ENCODE measurements around the gene ZBTB1.

DNA sequence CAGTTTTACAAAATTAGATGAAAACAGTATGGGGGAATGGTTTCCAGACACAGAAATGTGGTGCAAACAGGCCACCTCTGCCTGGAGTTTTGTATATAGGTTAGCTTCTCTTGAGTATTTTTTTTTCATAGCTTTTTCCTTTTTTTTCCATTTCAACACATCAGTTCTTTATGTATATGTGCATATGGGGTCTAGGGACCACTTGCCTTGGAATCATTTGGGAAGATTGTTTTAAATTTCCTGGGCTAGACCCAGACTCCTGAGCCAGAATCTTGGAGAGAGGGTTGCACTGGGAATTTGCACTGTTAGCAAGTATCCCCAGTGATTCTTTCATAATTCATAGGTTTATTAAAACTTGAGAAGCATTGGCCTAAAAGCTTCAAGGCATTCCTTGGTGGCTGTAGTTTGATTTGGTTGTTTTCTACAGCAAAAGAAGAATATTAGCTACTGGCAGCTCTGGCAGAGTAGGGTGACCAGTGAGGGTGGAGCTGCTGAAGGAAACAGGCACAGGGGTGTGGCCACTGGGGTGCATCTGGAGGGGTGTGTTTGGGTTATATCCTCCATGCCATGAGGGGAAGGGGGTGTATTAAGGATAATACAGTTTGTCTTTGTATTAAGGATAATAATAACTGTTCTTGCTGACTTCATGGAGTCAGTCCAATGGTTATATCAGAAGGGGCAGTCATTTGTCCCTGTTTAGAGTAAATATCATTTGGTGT lies 68.0 kb downstream of the ZBTB1 start:
- TF ChIP-seq, protein P1, sequence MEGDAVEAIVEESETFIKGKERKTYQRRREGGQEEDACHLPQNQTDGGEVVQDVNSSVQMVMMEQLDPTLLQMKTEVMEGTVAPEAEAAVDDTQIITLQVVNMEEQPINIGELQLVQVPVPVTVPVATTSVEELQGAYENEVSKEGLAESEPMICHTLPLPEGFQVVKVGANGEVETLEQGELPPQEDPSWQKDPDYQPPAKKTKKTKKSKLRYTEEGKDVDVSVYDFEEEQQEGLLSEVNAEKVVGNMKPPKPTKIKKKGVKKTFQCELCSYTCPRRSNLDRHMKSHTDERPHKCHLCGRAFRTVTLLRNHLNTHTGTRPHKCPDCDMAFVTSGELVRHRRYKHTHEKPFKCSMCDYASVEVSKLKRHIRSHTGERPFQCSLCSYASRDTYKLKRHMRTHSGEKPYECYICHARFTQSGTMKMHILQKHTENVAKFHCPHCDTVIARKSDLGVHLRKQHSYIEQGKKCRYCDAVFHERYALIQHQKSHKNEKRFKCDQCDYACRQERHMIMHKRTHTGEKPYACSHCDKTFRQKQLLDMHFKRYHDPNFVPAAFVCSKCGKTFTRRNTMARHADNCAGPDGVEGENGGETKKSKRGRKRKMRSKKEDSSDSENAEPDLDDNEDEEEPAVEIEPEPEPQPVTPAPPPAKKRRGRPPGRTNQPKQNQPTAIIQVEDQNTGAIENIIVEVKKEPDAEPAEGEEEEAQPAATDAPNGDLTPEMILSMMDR (IDR thresholded peaks at IDR 0.05) = no peak
- no peak for TF ChIP-seq POLR2A (IDR thresholded peaks at IDR 0.05)

Measured in adrenal gland (tissue), 5 donors.